Body of pancreas (tissue), 4 donors: ENCODE data around the gene CENPF. TPM values are rescaled to one million over a fixed set of nuclear protein-coding genes. Genes with fewer than 3 reads are reported as not detected.

Source experiments
- ATAC-seq: fragments of 150-250 bp; one replicate; pipeline ENCODE4 v1.9.1; 2016
- DNase-seq, 4 donors: peaks; one replicate each; pipeline ENCODE4 v3.0.0-alpha.2; 2019
- H3K27ac ChIP-seq, 4 donors: fragments of 200-600 bp; sonication (generic); 1 replicate in 3 of 4; 2 replicates in 1 of 4; pipeline versions ENCODE4 v1.5.1 to v1.6.1; 2016 to 2019; ENCODE audit warnings: mild to moderate bottlenecking in 1 of 4, mixed read lengths in 1 of 4, moderate library complexity in 1 of 4
- H3K27me3 ChIP-seq, 2 donors: fragments of 200-600 bp; sonication (generic); one replicate each; pipeline ENCODE4 v1.6.0; 2016; ENCODE audit warnings: mild to moderate bottlenecking in 1 of 2
- H3K36me3 ChIP-seq, 2 donors: fragments of 200-600 bp; sonication (generic); replicated peaks in 1 of 2; 2 replicates each; pipeline ENCODE4 v1.5.1; 2016; ENCODE audit warnings: low read depth in 2 of 2; ENCODE audit not compliant: insufficient read depth in 1 of 2
- H3K4me1 ChIP-seq: fragments of 200-600 bp; sonication (generic); one replicate; pipeline ENCODE4 v1.6.0; 2016
- H3K4me3 ChIP-seq, 2 donors: fragments of 200-600 bp; sonication (generic); 1 replicate in 1 of 2; 2 replicates in 1 of 2; pipeline ENCODE4 v1.5.1; 2016 to 2019
- H3K9me3 ChIP-seq, 3 donors: fragments of 200-600 bp; sonication (generic); 1 replicate in 2 of 3; 2 replicates in 1 of 3; pipeline ENCODE4 v1.5.1; 2016
- CTCF ChIP-seq, 7 experiments: fragments of 450-650 bp in 4 of 7; fragments of 200-600 bp in 3 of 7; sonication (generic) in 3 of 7; IDR thresholded peaks; one replicate each; pipeline ENCODE4 v1.5.1; 2016 to 2019; ENCODE audit warnings: antibody characterized with exemption in 7 of 7
- POLR2A ChIP-seq, 3 donors: fragments of 450-650 bp; IDR thresholded peaks; one replicate each; pipeline ENCODE4 v1.6.1; 2016; ENCODE audit warnings: antibody characterized with exemption in 3 of 3, mild to moderate bottlenecking in 2 of 3
- WGBS, 2 donors: methylation state at CpG; one replicate each; pipeline ENCODE4 v1.1.5; 2017; 5-methylcytosine and 5-hydroxymethylcytosine counted together
- intact Hi-C: fragments of 100-400 bp; cut with DNase I; formaldehyde crosslinking; loops from one replicate; pipeline ENCODE4 v1.15.1; 2023
- total RNA-seq, 2 donors: library from RNA; depleted of rRNA; stranded (reverse); fragments of >200 nt; gene quantifications; one replicate each; pipeline ENCODE4 v1.1.0, GENCODE V29; 2016

Gene CENPF
- total RNA-seq, 2 donors from 2014 or later, result under 0.01 TPM; not detected in 1

GRCh38 chr1:214708321-214708955 is 105.4 kb downstream of the CENPF start:
- H3K4me3 ChIP-seq, result no peak overlapping the region
- intact Hi-C loops, result no loop called here
- no peak overlapping the region for H3K27ac ChIP-seq
- ATAC-seq (no peak), DNase-seq (no peak)
- H3K27me3 ChIP-seq, result no peaks in the 10 kb centered on the region
- WGBS, 2 donors, result 31 to 38% methylated on average over 1 of the region's 1 CpG
- no peaks in the 10 kb centered on the region for H3K9me3 ChIP-seq
- TF ChIP-seq POLR2A (IDR thresholded peaks at IDR 0.05) (no peak), CTCF (IDR thresholded peaks at IDR 0.05) (no peak)
- H3K4me1 ChIP-seq, result no peaks in the 10 kb centered on the region
- H3K36me3 ChIP-seq, result no peaks in the 10 kb centered on the region

GRCh38 chr1:214709241-214709640 is 106.2 kb downstream of the CENPF start:
- ATAC-seq, result no peak
- no peak for DNase-seq
- intact Hi-C loops, result no loop called here
- no peaks in the 10 kb centered on the region for H3K36me3 ChIP-seq
- H3K27me3 ChIP-seq, result no peaks in the 10 kb centered on the region
- no peak overlapping the region for H3K4me3 ChIP-seq
- no peaks in the 10 kb centered on the region for H3K4me1 ChIP-seq
- H3K27ac ChIP-seq, result no peak overlapping the region
- no peaks in the 10 kb centered on the region for H3K9me3 ChIP-seq
- TF ChIP-seq POLR2A (IDR thresholded peaks at IDR 0.05), result no peak
- no peak for TF ChIP-seq CTCF (IDR thresholded peaks at IDR 0.05)
- 72 to 73% methylated on average over 5 of the region's 5 CpGs for WGBS, 2 donors

- no peak overlapping the region for H3K27ac ChIP-seq
- no peaks in the 10 kb centered on the region for H3K36me3 ChIP-seq
- DNase-seq, result no peak
- H3K9me3 ChIP-seq, result no peaks in the 10 kb centered on the region
- ATAC-seq, result no peak
- intact Hi-C loops, result no loop called here
- no peak overlapping the region for H3K4me3 ChIP-seq
- no peaks in the 10 kb centered on the region for H3K27me3 ChIP-seq
- no peak for TF ChIP-seq POLR2A (IDR thresholded peaks at IDR 0.05)
- no peak for TF ChIP-seq CTCF (IDR thresholded peaks at IDR 0.05)
- 49 to 54% methylated on average over 2 of the region's 2 CpGs for WGBS, 2 donors
- no peaks in the 10 kb centered on the region for H3K4me1 ChIP-seq
These were observed 109.7 kb downstream of the CENPF start for GRCh38 chr1:214712737-214713136.

Other genes with a start within 250 kb of the CENPF start
- 10 to 100 TPM; 10.5 to 18.7 TPM for gene PTPN14, start 51.6 kb upstream of the CENPF start, total RNA-seq